Subcutaneous abdominal adipose tissue (tissue), 5 donors: ENCODE results near the gene BLOC1S4.

Experiments
- H3K27ac ChIP-seq: one replicate; pipeline ENCODE4 v1.7.0; 2013; ENCODE audit warnings: low read depth, mild to moderate bottlenecking, inconsistent platforms, low read length, moderate library complexity
- H3K27me3 ChIP-seq, 5 donors: one replicate each; pipeline ENCODE4 v1.7.0; 2013; ENCODE audit warnings: low read length in 5 of 5, inconsistent platforms in 1 of 5; ENCODE audit not compliant: control insufficient read depth in 5 of 5, insufficient read depth in 4 of 5
- H3K36me3 ChIP-seq, 5 donors: one replicate each; pipeline ENCODE4 v1.7.0; 2013; ENCODE audit warnings: low read length in 5 of 5; ENCODE audit not compliant: control insufficient read depth in 5 of 5, insufficient read depth in 5 of 5
- H3K4me1 ChIP-seq, 5 donors: one replicate each; pipeline ENCODE4 v1.7.0; 2013; ENCODE audit warnings: low read length in 5 of 5, mild to moderate bottlenecking in 3 of 5, moderate library complexity in 1 of 5; ENCODE audit not compliant: control insufficient read depth in 5 of 5, insufficient read depth in 5 of 5
- H3K4me3 ChIP-seq, 5 donors: one replicate each; pipeline ENCODE4 v1.7.0; 2013; ENCODE audit warnings: low read length in 5 of 5, low read depth in 1 of 5
- H3K9ac ChIP-seq, 5 donors: one replicate each; pipeline ENCODE4 v1.7.0; 2013; ENCODE audit warnings: low read length in 5 of 5, mild to moderate bottlenecking in 4 of 5, moderate library complexity in 3 of 5
- H3K9me3 ChIP-seq, 5 donors: one replicate each; pipeline ENCODE4 v1.7.0; 2013; ENCODE audit warnings: low read length in 5 of 5; ENCODE audit not compliant: control insufficient read depth in 5 of 5
- donor health status: healthy.
- donor health status: healthy.
- donor health status: healthy.
- donor health status: healthy.
- donor health status: healthy.

Gene BLOC1S4

DNA sequence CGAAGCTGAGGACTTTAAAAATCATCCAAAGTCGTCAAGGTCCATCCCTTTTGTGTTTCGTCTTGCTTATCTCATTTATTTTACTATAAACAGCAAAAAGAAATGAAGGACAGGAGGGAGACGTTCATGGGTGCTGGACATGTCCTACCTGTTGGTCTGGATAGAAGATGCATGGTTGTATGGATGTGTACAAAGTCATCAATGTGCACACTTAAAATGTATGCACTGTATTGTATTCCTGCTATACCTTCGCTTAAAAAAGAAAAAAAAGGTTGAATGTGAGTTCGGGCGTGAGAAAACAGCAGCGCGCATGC, 313 bp upstream of the BLOC1S4 start:
- Histone ChIP-seq H3K4me3 (peak overlapping the region; percentile 84 to 89 (median 86)), H3K36me3 (peaks cover 0 to 3% (median 0%) of the 10 kb centered on the region in 5 donors)

DNA sequence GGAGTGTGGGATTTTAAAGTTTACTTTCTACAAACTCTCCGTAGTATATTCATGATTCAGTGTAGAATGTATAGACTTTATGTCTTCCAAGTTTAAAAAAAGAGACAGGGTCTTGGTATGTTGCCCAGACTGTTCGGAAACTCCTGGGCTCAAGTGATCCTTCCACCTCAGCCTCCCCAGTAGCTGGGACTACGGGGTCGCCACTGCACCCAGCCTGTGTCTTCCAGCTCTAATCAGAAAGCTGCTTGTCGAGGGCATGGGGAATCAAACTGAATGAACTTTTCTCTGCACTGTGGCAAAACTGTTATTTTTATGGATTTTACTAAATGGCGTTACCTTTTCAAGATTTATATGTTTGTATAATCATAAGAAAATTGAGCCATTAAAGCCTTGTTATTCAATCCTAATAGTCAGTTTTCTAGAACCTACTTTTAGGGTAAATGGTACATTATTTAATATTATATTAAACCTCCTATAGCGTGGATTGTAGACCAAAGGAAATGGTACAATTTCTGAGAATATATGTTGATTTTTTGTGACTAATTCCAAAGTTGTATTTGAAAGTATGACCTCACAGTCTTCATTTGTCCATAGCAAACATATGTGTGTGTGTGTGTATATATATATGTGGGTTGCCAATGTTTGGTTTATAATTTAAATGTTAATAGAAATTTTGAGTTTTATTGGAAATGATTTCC, 1.1 kb downstream of the BLOC1S4 start:
- peak overlapping the region; percentile 60 for H3K27ac ChIP-seq
- H3K4me1 ChIP-seq: peaks cover 2 to 30% (median 25%) of the 10 kb centered on the region in 5 donors
- H3K9me3 ChIP-seq: no peaks in the 10 kb centered on the region
- H3K36me3 ChIP-seq: peaks cover 0 to 3% (median 0%) of the 10 kb centered on the region in 5 donors
- no peaks in the 10 kb centered on the region for H3K27me3 ChIP-seq
- peak overlapping the region; percentile 84 to 89 (median 86) for H3K4me3 ChIP-seq
- peak overlapping the region; percentile 52 to 96 (median 83) for H3K9ac ChIP-seq

More for the DNA sequence above, 313 bp upstream of the BLOC1S4 start:
- Histone ChIP-seq H3K27me3 (no peaks in the 10 kb centered on the region), H3K9ac (peak overlapping the region; percentile 74 to 96 (median 92)), H3K9me3 (no peaks in the 10 kb centered on the region), H3K4me1 (peaks cover 2 to 30% (median 25%) of the 10 kb centered on the region in 5 donors), H3K27ac (peak overlapping the region; percentile 55)

GRCh38 chr4:6718932-6719610, 3.1 kb downstream of the BLOC1S4 start:
- Histone ChIP-seq H3K27ac (no peak overlapping the region), H3K27me3 (no peaks in the 10 kb centered on the region), H3K4me1 (peaks cover 2 to 30% (median 25%) of the 10 kb centered on the region in 5 donors), H3K36me3 (peaks cover 0 to 3% (median 0%) of the 10 kb centered on the region in 5 donors), H3K9ac (no peak overlapping the region), H3K4me3 (no peak overlapping the region), H3K9me3 (no peaks in the 10 kb centered on the region)

DNA sequence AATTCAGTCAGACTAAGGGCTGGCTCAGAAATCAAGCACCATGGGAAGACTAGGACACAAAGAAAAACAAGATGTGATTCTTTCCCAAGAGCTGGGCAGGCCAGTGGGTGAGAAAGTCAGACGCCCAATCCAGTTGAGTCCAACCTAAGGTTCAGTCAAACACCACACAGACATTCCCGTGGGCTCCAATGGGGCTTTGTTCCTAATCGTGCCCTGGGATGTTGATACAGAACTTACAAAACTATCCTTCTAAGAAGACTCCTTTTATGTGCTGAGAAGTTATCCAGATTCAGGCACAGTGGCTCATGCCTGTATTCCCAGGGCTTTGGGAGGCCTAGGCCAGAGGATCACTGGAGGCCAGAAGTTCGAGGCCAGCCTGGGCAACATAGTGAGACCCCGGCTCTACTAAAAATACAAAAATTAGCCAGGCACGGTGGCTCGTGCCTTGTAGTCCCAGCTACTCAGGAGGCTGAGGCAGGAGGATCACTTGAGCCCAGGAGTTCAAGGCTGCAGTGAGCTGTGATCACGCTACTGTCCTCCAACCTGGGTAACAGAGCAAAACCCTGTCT, 3.7 kb downstream of the BLOC1S4 start:
- H3K9me3 ChIP-seq: no peaks in the 10 kb centered on the region
- no peak overlapping the region for H3K4me3 ChIP-seq
- H3K9ac ChIP-seq: no peak overlapping the region
- H3K27ac ChIP-seq: no peak overlapping the region
- peaks cover 2 to 30% (median 25%) of the 10 kb centered on the region in 5 donors for H3K4me1 ChIP-seq
- no peaks in the 10 kb centered on the region for H3K27me3 ChIP-seq
- H3K36me3 ChIP-seq: peaks cover 0 to 3% (median 0%) of the 10 kb centered on the region in 5 donors

GRCh38 chr4:6720202-6720699, 4.3 kb downstream of the BLOC1S4 start:
- no peak overlapping the region for H3K27ac ChIP-seq
- no peaks in the 10 kb centered on the region for H3K27me3 ChIP-seq
- H3K4me1 ChIP-seq: peaks cover 2 to 29% (median 21%) of the 10 kb centered on the region in 5 donors
- no peaks in the 10 kb centered on the region for H3K9me3 ChIP-seq
- no peak overlapping the region for H3K9ac ChIP-seq
- peaks cover 0 to 3% (median 0%) of the 10 kb centered on the region in 5 donors for H3K36me3 ChIP-seq
- no peak overlapping the region for H3K4me3 ChIP-seq

DNA sequence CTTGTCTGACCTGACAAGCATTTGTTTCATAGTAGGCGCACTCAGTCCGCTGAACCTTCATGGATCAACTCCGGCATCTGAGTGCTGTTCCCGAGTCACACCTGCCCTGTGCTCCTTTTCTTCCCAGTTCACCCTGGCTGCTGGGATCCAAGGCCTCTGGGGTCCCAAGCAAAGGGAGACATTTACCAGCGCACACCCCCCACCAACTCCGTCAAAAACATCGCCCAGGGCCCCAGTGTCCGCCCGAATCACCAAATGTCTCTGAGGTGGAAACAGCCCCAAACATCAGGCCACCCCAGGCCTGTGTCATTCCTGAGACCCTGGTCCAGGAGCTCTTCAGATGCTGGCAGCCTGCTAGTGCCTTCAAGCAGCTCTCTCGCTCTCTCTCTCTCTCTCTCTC, 5.1 kb downstream of the BLOC1S4 start:
- Histone ChIP-seq H3K27me3 (no peaks in the 10 kb centered on the region), H3K9ac (no peak overlapping the region), H3K9me3 (no peaks in the 10 kb centered on the region), H3K27ac (no peak overlapping the region), H3K36me3 (peaks cover 0 to 3% (median 0%) of the 10 kb centered on the region in 5 donors), H3K4me1 (peaks cover 0 to 24% (median 15%) of the 10 kb centered on the region in 5 donors), H3K4me3 (no peak overlapping the region)

DNA sequence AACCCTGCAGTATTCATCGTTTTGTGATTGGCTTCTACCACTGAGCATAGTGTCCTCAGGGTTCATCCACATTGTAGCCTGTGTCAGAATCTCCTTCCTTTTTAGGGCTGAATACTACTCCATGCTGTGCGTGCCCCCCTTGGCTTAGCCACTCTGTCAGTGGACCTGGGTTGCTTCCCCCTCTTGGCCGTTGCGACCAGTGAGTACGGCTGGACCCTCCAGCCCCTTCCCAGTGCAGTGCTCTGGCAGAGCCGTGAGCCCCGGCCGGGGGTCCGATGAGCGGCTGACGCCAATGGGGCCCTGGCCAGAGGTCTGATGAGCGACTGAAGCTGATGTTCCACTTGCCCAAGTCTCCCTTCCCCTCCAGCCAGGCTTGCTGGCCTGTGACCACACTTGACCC, 6.9 kb downstream of the BLOC1S4 start:
- H3K4me3 ChIP-seq: no peak overlapping the region
- no peaks in the 10 kb centered on the region for H3K27me3 ChIP-seq
- no peaks in the 10 kb centered on the region for H3K9me3 ChIP-seq
- peaks cover 0 to 3% (median 0%) of the 10 kb centered on the region in 5 donors for H3K36me3 ChIP-seq
- no peak overlapping the region for H3K9ac ChIP-seq
- H3K4me1 ChIP-seq: peaks cover 0 to 13% (median 5%) of the 10 kb centered on the region in 5 donors
- H3K27ac ChIP-seq: no peak overlapping the region

GRCh38 chr4:6723851-6724250, 7.9 kb downstream of the BLOC1S4 start:
- peaks cover 0 to 9% (median 3%) of the 10 kb centered on the region in 5 donors for H3K4me1 ChIP-seq
- no peak overlapping the region for H3K27ac ChIP-seq
- H3K27me3 ChIP-seq: peaks cover 0 to 2% (median 0%) of the 10 kb centered on the region in 5 donors
- peaks cover 0 to 2% (median 0%) of the 10 kb centered on the region in 5 donors for H3K36me3 ChIP-seq
- H3K9me3 ChIP-seq: no peaks in the 10 kb centered on the region
- H3K4me3 ChIP-seq: no peak overlapping the region
- no peak overlapping the region for H3K9ac ChIP-seq

DNA sequence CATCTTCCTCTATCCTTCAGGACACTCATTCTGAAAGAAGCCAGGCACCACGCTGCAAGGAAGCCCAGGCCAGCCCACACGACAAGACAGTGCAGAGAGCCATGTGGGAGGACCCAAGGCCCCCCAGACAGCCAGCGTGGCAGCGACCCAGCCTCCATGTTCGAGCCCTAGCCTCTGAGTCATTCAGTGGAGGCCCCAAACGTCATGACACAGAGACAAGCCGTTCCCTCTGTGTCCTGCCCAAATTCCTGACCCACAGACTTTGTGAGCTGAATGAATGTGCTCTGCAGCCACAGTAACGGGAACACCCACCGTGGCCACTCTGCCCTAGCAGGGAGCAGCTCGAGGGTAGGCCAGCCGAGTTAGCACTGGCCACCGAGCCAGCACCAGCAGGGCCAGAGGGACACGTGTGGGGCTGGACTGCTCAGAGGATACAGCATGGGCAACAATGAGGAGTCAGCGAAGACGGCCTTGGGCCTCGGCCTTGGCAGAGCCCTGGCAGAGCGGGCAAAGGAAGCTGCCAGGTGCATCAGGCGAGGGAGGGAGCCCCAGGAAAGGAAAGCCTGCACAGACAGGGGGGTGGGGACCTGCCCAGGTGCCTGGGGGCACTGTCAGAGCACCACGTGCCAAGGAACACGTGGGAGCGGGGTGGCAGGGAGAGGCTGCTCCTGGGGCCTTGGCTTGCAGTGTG, 8.6 kb downstream of the BLOC1S4 start:
- Histone ChIP-seq H3K36me3 (no peaks in the 10 kb centered on the region), H3K9ac (no peak overlapping the region), H3K27me3 (peaks cover 0 to 3% (median 0%) of the 10 kb centered on the region in 5 donors), H3K27ac (no peak overlapping the region), H3K9me3 (no peaks in the 10 kb centered on the region), H3K4me3 (no peak overlapping the region), H3K4me1 (peaks cover 0 to 9% (median 3%) of the 10 kb centered on the region in 5 donors)
